IMR-90 (cell line): ENCODE measurements around the gene KRTAP3-2. TPM values are rescaled to one million over a fixed set of nuclear protein-coding genes. Genes with fewer than 3 reads are reported as not detected.

Experiments
- ATAC-seq: fragments of 200-7000 bp; cut with Tn5 transposase; 2 replicates; pipeline ENCODE4 v1.9.1; 2020; ENCODE audit warnings: low read depth, mild to moderate bottlenecking, moderate library complexity
- BruUV-seq: library from RNA; stranded (reverse); fragments of 400-500 nt; replicated peaks from 2 replicates; lab custom pipeline; 2021; lab: Mats Ljungman, UMichigan
- CTCF ChIA-PET: fragments of 300-600 bp; formaldehyde crosslinking; extraction: SDS; loops from one replicate; lab custom pipeline; 2021; ENCODE audit warnings: antibody characterized with exemption; lab: Yijun Ruan, JAX
- POLR2A ChIA-PET: fragments of 300-600 bp; sonication (Branson Sonifier 250); formaldehyde crosslinking; loops from one replicate; lab custom pipeline; 2022; ENCODE audit warnings: antibody characterized with exemption; ENCODE audit not compliant: unreplicated experiment; lab: Charles Lee
- DNase-seq: peaks from one replicate; pipeline ENCODE4 v3.0.0; 2013
- H2AFZ ChIP-seq: replicated peaks from 2 replicates; pipeline ENCODE3; 2013; ENCODE audit warnings: low read length, mild to moderate bottlenecking; ENCODE audit not compliant: poor library complexity
- H2AK5ac ChIP-seq: 2 replicates; pipeline ENCODE4 v1.6.1; 2013; ENCODE audit warnings: low read depth, low read length, inconsistent platforms
- H2AK9ac ChIP-seq: replicated peaks from 2 replicates; pipeline ENCODE3; 2013; ENCODE audit warnings: mild to moderate bottlenecking, low read depth, low read length, moderate library complexity; ENCODE audit not compliant: poor library complexity
- H2BK120ac ChIP-seq: 2 replicates; pipeline ENCODE4 v1.6.1; 2013; ENCODE audit warnings: low read depth, low read length, inconsistent platforms
- H2BK15ac ChIP-seq: 3 replicates; pipeline ENCODE4 v1.6.1; 2013; ENCODE audit warnings: low read depth, low read length, inconsistent platforms
- H2BK20ac ChIP-seq: 2 replicates; pipeline ENCODE4 v1.6.1; 2013; ENCODE audit warnings: low read depth, mild to moderate bottlenecking, inconsistent platforms, low read length, moderate library complexity
- H2BK5ac ChIP-seq: 2 replicates; pipeline ENCODE4 v1.6.1; 2013; ENCODE audit warnings: mild to moderate bottlenecking, low read depth, low read length, inconsistent platforms; ENCODE audit not compliant: poor library complexity, severe bottlenecking
- H3K14ac ChIP-seq: replicated peaks from 2 replicates; pipeline ENCODE4 v1.6.1; 2013; ENCODE audit warnings: low read depth, low read length, inconsistent platforms
- H3K18ac ChIP-seq: 2 replicates; pipeline ENCODE4 v1.6.1; 2013; ENCODE audit warnings: low read depth, low read length, control low read depth
- H3K23ac ChIP-seq: 2 replicates; pipeline ENCODE4 v1.6.1; 2013; ENCODE audit warnings: low read depth, low read length, inconsistent platforms
- H3K27ac ChIP-seq: 2 replicates; pipeline ENCODE4 v1.5.1; 2013; ENCODE audit warnings: mild to moderate bottlenecking, control low read depth, low read length; ENCODE audit not compliant: insufficient read depth
- H3K27me3 ChIP-seq: 2 replicates; pipeline ENCODE4 v1.6.1; 2013; ENCODE audit warnings: low read length; ENCODE audit not compliant: control insufficient read depth, insufficient read depth
- H3K36me3 ChIP-seq: 2 replicates; pipeline ENCODE4 v1.6.1; 2013; ENCODE audit warnings: low read length, mixed read lengths; ENCODE audit not compliant: control insufficient read depth, insufficient read depth
- H3K4ac ChIP-seq: 2 replicates; pipeline ENCODE4 v1.6.1; 2013; ENCODE audit warnings: low read depth, low read length, inconsistent platforms
- H3K4me1 ChIP-seq: 2 replicates; pipeline ENCODE4 v1.6.1; 2013; ENCODE audit warnings: low read length, mixed read lengths; ENCODE audit not compliant: control insufficient read depth, insufficient read depth
- H3K4me2 ChIP-seq: 2 replicates; pipeline ENCODE4 v1.6.1; 2013; ENCODE audit warnings: low read depth, mild to moderate bottlenecking, control low read depth, low read length, moderate library complexity
- H3K4me3 ChIP-seq: 2 replicates; pipeline ENCODE4 v1.5.1; 2013; ENCODE audit warnings: low read depth, mild to moderate bottlenecking, control low read depth, low read length, moderate library complexity; ENCODE audit not compliant: insufficient read depth
- H3K56ac ChIP-seq: 2 replicates; pipeline ENCODE4 v1.6.1; 2013; ENCODE audit warnings: low read length, inconsistent platforms; ENCODE audit not compliant: insufficient read depth; ENCODE audit errors: extremely low read depth
- H3K79me1 ChIP-seq, 2 experiments: 2 replicates each; pipeline ENCODE4 v1.6.1; 2013; ENCODE audit warnings: low read length in 2 of 2, inconsistent platforms in 1 of 2, low read depth in 1 of 2
- H3K9ac ChIP-seq: 2 replicates; pipeline ENCODE4 v1.6.1; 2013; ENCODE audit warnings: low read depth, low read length, control low read depth
- H3K9me1 ChIP-seq: 2 replicates; pipeline ENCODE4 v1.6.1; 2013; ENCODE audit warnings: low read length, inconsistent platforms; ENCODE audit not compliant: insufficient read depth
- H3K9me3 ChIP-seq: 2 replicates; pipeline ENCODE4 v1.6.1; 2013; ENCODE audit warnings: low read length; ENCODE audit not compliant: control insufficient read depth, insufficient read depth
- H4K20me1 ChIP-seq: 2 replicates; pipeline ENCODE4 v1.6.1; 2013; ENCODE audit warnings: low read length, inconsistent platforms; ENCODE audit not compliant: insufficient read depth
- H4K5ac ChIP-seq: 2 replicates; pipeline ENCODE4 v1.6.1; 2013; ENCODE audit warnings: mild to moderate bottlenecking, low read depth, low read length, control low read depth
- H4K8ac ChIP-seq, 2 experiments: 2 replicates each; pipeline ENCODE4 v1.6.1; 2013; ENCODE audit warnings: low read depth in 2 of 2, low read length in 2 of 2, control low read depth in 1 of 2, inconsistent platforms in 1 of 2
- H4K91ac ChIP-seq: 2 replicates; pipeline ENCODE4 v1.6.1; 2013; ENCODE audit warnings: low read depth, low read length, inconsistent platforms; ENCODE audit not compliant: insufficient read depth
- BHLHE40 ChIP-seq: fragments of 150-350 bp; IDR thresholded peaks from 2 replicates; pipeline ENCODE4 v1.6.1; 2016; ENCODE audit warnings: mild to moderate bottlenecking, low read depth, low read length
- CEBPB ChIP-seq: IDR thresholded peaks from 2 replicates; pipeline ENCODE4 v1.6.1; 2012; ENCODE audit warnings: low read depth, low read length, improper control_type of control experiment
- CHD1 ChIP-seq: IDR thresholded peaks from 2 replicates; pipeline ENCODE4 v1.6.1; 2012; ENCODE audit warnings: low read depth, low read length, improper control_type of control experiment
- CTCF ChIP-seq: conservative IDR thresholded peaks from 2 replicates; pipeline ENCODE4 v1.5.1; 2012; ENCODE audit warnings: mild to moderate bottlenecking, low read depth, low read length, improper control_type of control experiment
- FOS ChIP-seq: fragments of 150-350 bp; IDR thresholded peaks from 2 replicates; pipeline ENCODE4 v1.6.1; 2016; ENCODE audit warnings: low read depth, low read length
- MAFK ChIP-seq: IDR thresholded peaks from 2 replicates; pipeline ENCODE4 v1.6.1; 2012; ENCODE audit warnings: low read depth, low read length, improper control_type of control experiment
- NFE2L2 ChIP-seq: fragments of 150-350 bp; IDR thresholded peaks from 2 replicates; pipeline ENCODE4 v1.6.1; 2016; ENCODE audit warnings: low read depth, mild to moderate bottlenecking, low read length
- POLR2A ChIP-seq: IDR thresholded peaks from 2 replicates; pipeline ENCODE4 v1.6.1; 2012; ENCODE audit warnings: mild to moderate bottlenecking, low read depth, low read length
- RAD21 ChIP-seq: IDR thresholded peaks from 2 replicates; pipeline ENCODE4 v1.6.1; 2012; ENCODE audit warnings: low read length, improper control_type of control experiment
- RCOR1 ChIP-seq: IDR thresholded peaks from 2 replicates; pipeline ENCODE4 v1.6.1; 2012; ENCODE audit warnings: mild to moderate bottlenecking, low read length, improper control_type of control experiment; ENCODE audit not compliant: insufficient replicate concordance
- RFX5 ChIP-seq: IDR thresholded peaks from 2 replicates; pipeline ENCODE4 v1.8.0; 2012; ENCODE audit warnings: low read depth, mild to moderate bottlenecking, low read length, moderate library complexity
- SMC3 ChIP-seq: fragments of 150-350 bp; IDR thresholded peaks from 2 replicates; pipeline ENCODE4 v1.6.1; 2016; ENCODE audit warnings: low read depth, mild to moderate bottlenecking, antibody characterized with exemption, low read length, moderate library complexity
- WGBS, 2 experiments: methylation state at CpG; one replicate each; pipeline versions ENCODE4 v1.1.5 to v1.1.7; 2013; ENCODE audit warnings: missing lambda C conversion rate in 2 of 2; ENCODE audit not compliant: insufficient read length in 1 of 2; ENCODE audit errors: extremely low coverage in 2 of 2; 5-methylcytosine and 5-hydroxymethylcytosine counted together
- dilution Hi-C: fragments of 300-500 bp; cut with HindIII; formaldehyde crosslinking; loops from one replicate; pipeline ENCODE4 v1.14.3; 2018; ENCODE audit warnings: low sequenced_read_pairs; ENCODE audit not compliant: unreplicated experiment
- in situ Hi-C: fragments of 300-500 bp; cut with MboI; formaldehyde crosslinking; loops from 3 replicates; pipeline ENCODE4 v1.14.3; 2019; ENCODE audit warnings: low sequenced_read_pairs, inconsistent platforms, mixed read lengths
- intact Hi-C: fragments of 100-400 bp; cut with micrococcal nuclease; formaldehyde crosslinking; loops from 2 replicates; pipeline ENCODE4 v1.10.0; 2022
- polyA plus RNA-seq, 3 experiments: library from polyadenylated mRNA; depleted of rRNA; stranded (reverse); fragments of >200 nt; gene quantifications; 2 replicates each; pipeline ENCODE4 v1.2.3, GENCODE V29; 2012; ENCODE audit warnings: low replicate concordance in 1 of 3
- total RNA-seq: library from RNA; depleted of rRNA; stranded (reverse); fragments of >200 nt; gene quantifications from 2 replicates; pipeline ENCODE4 v1.2.3, GENCODE V29; 2012
- TF ChIP-seq, protein P1 (sequence below): fragments of 150-350 bp; IDR thresholded peaks from 2 replicates; pipeline ENCODE4 v1.6.1; 2017; ENCODE audit warnings: mild to moderate bottlenecking, antibody characterized with exemption, low read length, low read depth
- TF ChIP-seq, protein P2 (sequence below): fragments of 150-350 bp; IDR thresholded peaks from 2 replicates; pipeline ENCODE4 v1.6.1; 2016; ENCODE audit warnings: low read depth, mild to moderate bottlenecking, low read length, moderate library complexity, borderline replicate concordance

The KRTAP3-2 gene
- total and polyA plus RNA-seq, 2 of the 4 experiments (the other 2 are of a cell fraction) = not detected

GRCh38 chr17:41004397-41004796, 4.7 kb upstream of the KRTAP3-2 start:
- H4K91ac ChIP-seq = no peak overlapping the region
- in situ Hi-C loops (no loop called here), intact Hi-C loops (no loop called here), dilution Hi-C loops (no loop called here)
- H3K9me3 ChIP-seq = no peaks in the 10 kb centered on the region
- H3K18ac ChIP-seq = no peak overlapping the region
- no peaks in the 10 kb centered on the region for H3K4me1 ChIP-seq
- H3K27me3 ChIP-seq = no peaks in the 10 kb centered on the region
- H3K4ac ChIP-seq = no peak overlapping the region
- no peak overlapping the region for H4K8ac ChIP-seq
- H3K79me1 ChIP-seq = no peaks in the 10 kb centered on the region
- ATAC-seq (no peak), DNase-seq (no peak)
- ChIA-PET CTCF (no interaction called here), POLR2A (no interaction called here)
- no peak overlapping the region for H3K56ac ChIP-seq
- no peaks in the 10 kb centered on the region for H4K20me1 ChIP-seq
- H2BK15ac ChIP-seq = no peak overlapping the region; the same call in 2 of the 3 replicates
- no peak overlapping the region for H4K5ac ChIP-seq
- WGBS, 2 experiments = 100% methylated on average over 1 of the region's 3 CpGs; no CpG with 5 or more reads in 1 of the 2 experiments
- no peak overlapping the region for H3K9ac ChIP-seq
- H2BK120ac ChIP-seq = no peak overlapping the region
- TF ChIP-seq RCOR1 (no peak), RFX5 (no peak), POLR2A (no peak), CTCF (no peak), MAFK (no peak), SMC3 (no peak), BHLHE40 (no peak), CEBPB (no peak), RAD21 (no peak), CHD1 (no peak), FOS (no peak), NFE2L2 (no peak)
- TF ChIP-seq, protein P1, sequence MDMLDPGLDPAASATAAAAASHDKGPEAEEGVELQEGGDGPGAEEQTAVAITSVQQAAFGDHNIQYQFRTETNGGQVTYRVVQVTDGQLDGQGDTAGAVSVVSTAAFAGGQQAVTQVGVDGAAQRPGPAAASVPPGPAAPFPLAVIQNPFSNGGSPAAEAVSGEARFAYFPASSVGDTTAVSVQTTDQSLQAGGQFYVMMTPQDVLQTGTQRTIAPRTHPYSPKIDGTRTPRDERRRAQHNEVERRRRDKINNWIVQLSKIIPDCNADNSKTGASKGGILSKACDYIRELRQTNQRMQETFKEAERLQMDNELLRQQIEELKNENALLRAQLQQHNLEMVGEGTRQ = no peak
- TF ChIP-seq, protein P2, sequence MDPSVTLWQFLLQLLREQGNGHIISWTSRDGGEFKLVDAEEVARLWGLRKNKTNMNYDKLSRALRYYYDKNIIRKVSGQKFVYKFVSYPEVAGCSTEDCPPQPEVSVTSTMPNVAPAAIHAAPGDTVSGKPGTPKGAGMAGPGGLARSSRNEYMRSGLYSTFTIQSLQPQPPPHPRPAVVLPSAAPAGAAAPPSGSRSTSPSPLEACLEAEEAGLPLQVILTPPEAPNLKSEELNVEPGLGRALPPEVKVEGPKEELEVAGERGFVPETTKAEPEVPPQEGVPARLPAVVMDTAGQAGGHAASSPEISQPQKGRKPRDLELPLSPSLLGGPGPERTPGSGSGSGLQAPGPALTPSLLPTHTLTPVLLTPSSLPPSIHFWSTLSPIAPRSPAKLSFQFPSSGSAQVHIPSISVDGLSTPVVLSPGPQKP = no peak
- no peaks in the 10 kb centered on the region for H3K9me1 ChIP-seq
- no peak overlapping the region for H2AK5ac ChIP-seq
- no peak overlapping the region for H2BK20ac ChIP-seq
- no peak overlapping the region for H3K14ac ChIP-seq
- H3K4me2 ChIP-seq = no peak overlapping the region
- BruUV-seq = no TSS peak
- H2AFZ ChIP-seq = no peak overlapping the region
- no peak overlapping the region for H3K27ac ChIP-seq
- no peak overlapping the region for H2AK9ac ChIP-seq
- H3K36me3 ChIP-seq = no peaks in the 10 kb centered on the region
- H2BK5ac ChIP-seq = no peak overlapping the region
- no peak overlapping the region for H3K4me3 ChIP-seq
- H3K23ac ChIP-seq = no peak overlapping the region
